OCI-LY7 (cell line): Measurements from ENCODE around the gene CDRT15.

Source experiments
- EZH2phosphoT487 ChIP-seq: fragments of 200-600 bp; sonication (generic); IDR thresholded peaks from 2 replicates; pipeline ENCODE4 v1.6.1; 2018; ENCODE audit warnings: low read depth, borderline replicate concordance, mild to moderate bottlenecking, mixed run types, antibody characterized with exemption, low read length, moderate library complexity, mixed read lengths
- TF ChIP-seq, protein P1 (sequence below): fragments of 200-600 bp; sonication (generic); conservative IDR thresholded peaks from 2 replicates; pipeline ENCODE4 v1.5.1; 2014; ENCODE audit warnings: mild to moderate bottlenecking, antibody characterized with exemption, low read length, moderate library complexity, mixed read lengths

DNA sequence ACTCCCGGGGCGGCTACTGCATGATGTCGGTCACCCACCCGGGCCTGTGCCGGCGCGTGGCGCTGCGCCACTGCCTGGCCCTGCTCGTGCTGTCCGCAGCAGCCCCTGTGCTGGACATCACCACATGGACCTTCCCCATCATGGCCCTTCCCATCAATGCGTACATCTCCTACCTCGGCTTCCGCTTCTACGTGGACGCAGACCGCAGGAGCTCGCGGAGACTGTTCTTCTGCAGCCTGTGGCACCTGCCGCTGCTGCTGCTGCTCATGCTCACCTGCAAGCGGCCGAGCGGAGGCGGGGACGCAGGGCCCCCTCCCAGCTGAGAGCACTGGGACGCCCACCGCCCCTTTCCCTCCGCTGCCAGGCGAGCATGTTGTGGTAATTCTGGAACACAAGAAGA, 29.8 kb downstream of the CDRT15 start:
- TF ChIP-seq, protein P1, sequence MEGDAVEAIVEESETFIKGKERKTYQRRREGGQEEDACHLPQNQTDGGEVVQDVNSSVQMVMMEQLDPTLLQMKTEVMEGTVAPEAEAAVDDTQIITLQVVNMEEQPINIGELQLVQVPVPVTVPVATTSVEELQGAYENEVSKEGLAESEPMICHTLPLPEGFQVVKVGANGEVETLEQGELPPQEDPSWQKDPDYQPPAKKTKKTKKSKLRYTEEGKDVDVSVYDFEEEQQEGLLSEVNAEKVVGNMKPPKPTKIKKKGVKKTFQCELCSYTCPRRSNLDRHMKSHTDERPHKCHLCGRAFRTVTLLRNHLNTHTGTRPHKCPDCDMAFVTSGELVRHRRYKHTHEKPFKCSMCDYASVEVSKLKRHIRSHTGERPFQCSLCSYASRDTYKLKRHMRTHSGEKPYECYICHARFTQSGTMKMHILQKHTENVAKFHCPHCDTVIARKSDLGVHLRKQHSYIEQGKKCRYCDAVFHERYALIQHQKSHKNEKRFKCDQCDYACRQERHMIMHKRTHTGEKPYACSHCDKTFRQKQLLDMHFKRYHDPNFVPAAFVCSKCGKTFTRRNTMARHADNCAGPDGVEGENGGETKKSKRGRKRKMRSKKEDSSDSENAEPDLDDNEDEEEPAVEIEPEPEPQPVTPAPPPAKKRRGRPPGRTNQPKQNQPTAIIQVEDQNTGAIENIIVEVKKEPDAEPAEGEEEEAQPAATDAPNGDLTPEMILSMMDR, result no peak
- no peak for TF ChIP-seq EZH2phosphoT487
